HG03135 (cell line): ENCODE measurements around the gene RTN4RL1.

Source experiments
- ATAC-seq: cut with Tn5 transposase; IDR thresholded peaks from one replicate; pipeline ENCODE4 v1.9.1; 2021; ENCODE audit warnings: mild to moderate bottlenecking, moderate library complexity; ENCODE audit not compliant: unreplicated experiment

Gene RTN4RL1

GRCh38 chr17:2025220-2025621 is at the start of gene RTN4RL1:
TSS of gene RTN4RL1 (minus strand) at chr17:2025334. CDS start at chr17:2024865, 469 bp downstream.
- no peak for ATAC-seq

- no peak for ATAC-seq
These were observed 49.8 kb upstream of the RTN4RL1 start for GRCh38 chr17:2074919-2075318.

GRCh38 chr17:2071455-2072281 is 46.5 kb upstream of the RTN4RL1 start:
- ATAC-seq: no peak

GRCh38 chr17:2071024-2071385 is 45.9 kb upstream of the RTN4RL1 start:
- no peak for ATAC-seq

- peak; percentile 75 for ATAC-seq
These were observed 45.3 kb upstream of the RTN4RL1 start for GRCh38 chr17:2070241-2071023.

- no peak for ATAC-seq
These were observed 43.5 kb upstream of the RTN4RL1 start for GRCh38 chr17:2068519-2069051.

GRCh38 chr17:2068031-2068518 is 42.9 kb upstream of the RTN4RL1 start:
- ATAC-seq: no peak

GRCh38 chr17:2067608-2068024 is 42.5 kb upstream of the RTN4RL1 start:
- ATAC-seq: no peak

GRCh38 chr17:2067048-2067561 is 42.0 kb upstream of the RTN4RL1 start:
- no peak for ATAC-seq

- ATAC-seq: no peak
These were observed 40.8 kb upstream of the RTN4RL1 start for GRCh38 chr17:2065949-2066400.

GRCh38 chr17:2064980-2065785 is 40.0 kb upstream of the RTN4RL1 start:
- ATAC-seq: no peak

GRCh38 chr17:2064520-2064971 is 39.4 kb upstream of the RTN4RL1 start:
- no peak for ATAC-seq

- no peak for ATAC-seq
These were observed 39.0 kb upstream of the RTN4RL1 start for GRCh38 chr17:2064147-2064489.

GRCh38 chr17:2063261-2064146 is 38.4 kb upstream of the RTN4RL1 start:
- no peak for ATAC-seq

GRCh38 chr17:2062571-2063183 is 37.5 kb upstream of the RTN4RL1 start:
- ATAC-seq: no peak

- ATAC-seq: no peak
These were observed 36.4 kb upstream of the RTN4RL1 start for GRCh38 chr17:2061441-2061958.

GRCh38 chr17:2060681-2061440 is 35.7 kb upstream of the RTN4RL1 start:
- ATAC-seq: no peak

- no peak for ATAC-seq
These were observed 35.2 kb upstream of the RTN4RL1 start for GRCh38 chr17:2060385-2060658.
